ENCODE results near the gene TFAP2E.

Gene TFAP2E

GRCh38 chr1:35544976-35545375, 28.1 kb upstream of the TFAP2E start:
- peak; percentile 53 for TF ChIP-seq CTCF (IDR thresholded peaks at IDR 0.05; ENCODE audit: control extremely low read depth, extremely low read depth, low read depth, missing control alignments)
- CTCF ChIA-PET: interaction anchor here (0.7 to 3.5 kb wide), 16 partner anchors 8 to 107 kb away, joined by 3 to 72 read pairs (median 4); partner anchors contain the start of gene KIAA0319L
- DNase-seq (ENCODE audit: extremely low spot score): peak; percentile 54
- POLR2A ChIA-PET: no interaction called here

GRCh38 chr1:35546614-35547013, 26.5 kb upstream of the TFAP2E start:
- no peak for DNase-seq (ENCODE audit: extremely low spot score)
- CTCF ChIA-PET: interaction anchor here (2.3 to 3.5 kb wide), 2 partner anchors 9 to 94 kb away, joined by 5 to 72 read pairs; no protein-coding TSS in a partner anchor
- POLR2A ChIA-PET: no interaction called here
- TF ChIP-seq CTCF (IDR thresholded peaks at IDR 0.05; ENCODE audit: control extremely low read depth, extremely low read depth, low read depth, missing control alignments): no peak

- no peak for TF ChIP-seq CTCF (IDR thresholded peaks at IDR 0.05; ENCODE audit: control extremely low read depth, extremely low read depth, low read depth, missing control alignments)
- CTCF ChIA-PET: interaction anchor here (1.5 to 2.6 kb wide), 2 partner anchors 11 to 15 kb away, joined by 6 to 9 read pairs; no protein-coding TSS in a partner anchor
- POLR2A ChIA-PET: no interaction called here
- DNase-seq (ENCODE audit: extremely low spot score): no peak
These were observed 19.3 kb upstream of the TFAP2E start for GRCh38 chr1:35553851-35554250.

GRCh38 chr1:35554266-35555211, 18.6 kb upstream of the TFAP2E start:
- ChIA-PET POLR2A (no interaction called here), CTCF (interaction anchor here (2.6 to 3.3 kb wide), 2 partner anchors 10 to 103 kb away, joined by 9 to 34 read pairs; no protein-coding TSS in a partner anchor)
- TF ChIP-seq CTCF (IDR thresholded peaks at IDR 0.05; ENCODE audit: control extremely low read depth, extremely low read depth, low read depth, missing control alignments): no peak
- DNase-seq (ENCODE audit: extremely low spot score): no peak

GRCh38 chr1:35555212-35555584, 17.9 kb upstream of the TFAP2E start:
- ChIA-PET POLR2A (no interaction called here), CTCF (interaction anchor here (1.9 to 3.3 kb wide), 3 partner anchors 13 to 160 kb away, joined by 8 to 34 read pairs (median 10); no protein-coding TSS in a partner anchor)
- no peak for TF ChIP-seq CTCF (IDR thresholded peaks at IDR 0.05; ENCODE audit: control extremely low read depth, extremely low read depth, low read depth, missing control alignments)
- DNase-seq (ENCODE audit: extremely low spot score): no peak

GRCh38 chr1:35555601-35556477, 17.3 kb upstream of the TFAP2E start:
- no peak for TF ChIP-seq CTCF (IDR thresholded peaks at IDR 0.05; ENCODE audit: control extremely low read depth, extremely low read depth, low read depth, missing control alignments)
- ChIA-PET POLR2A (no interaction called here), CTCF (interaction anchor here (1.1 to 3.3 kb wide), 8 partner anchors 9 to 191 kb away, joined by 3 to 34 read pairs (median 8); no protein-coding TSS in a partner anchor)
- DNase-seq (ENCODE audit: extremely low spot score): no peak

Measured in GM10248 (cell line).